IPS-18c (cell line): ENCODE measurements around the gene DLGAP1.
"Not testable (repeated sequence)": the region's sequence is repeated elsewhere in the genome, so short reads cannot be mapped to it uniquely, and the experiment has no call there.

ENCODE experiments used
- H3K4me3 ChIP-seq: 2 replicates; pipeline ENCODE4 v1.7.0; 2013; ENCODE audit warnings: low read depth, mild to moderate bottlenecking, low read length, moderate library complexity; ENCODE audit not compliant: insufficient read depth
- H3K9me3 ChIP-seq: one replicate; pipeline ENCODE4 v1.6.1; 2013; ENCODE audit warnings: mild to moderate bottlenecking, low read length, moderate library complexity; ENCODE audit not compliant: control insufficient read depth, insufficient read depth

DLGAP1 gene

GRCh38 chr18:3481696-3482210 is 973.4 kb downstream of the DLGAP1 start:
- Histone ChIP-seq H3K9me3 (no peaks in the 10 kb centered on the region), H3K4me3 (no peak overlapping the region)

DNA sequence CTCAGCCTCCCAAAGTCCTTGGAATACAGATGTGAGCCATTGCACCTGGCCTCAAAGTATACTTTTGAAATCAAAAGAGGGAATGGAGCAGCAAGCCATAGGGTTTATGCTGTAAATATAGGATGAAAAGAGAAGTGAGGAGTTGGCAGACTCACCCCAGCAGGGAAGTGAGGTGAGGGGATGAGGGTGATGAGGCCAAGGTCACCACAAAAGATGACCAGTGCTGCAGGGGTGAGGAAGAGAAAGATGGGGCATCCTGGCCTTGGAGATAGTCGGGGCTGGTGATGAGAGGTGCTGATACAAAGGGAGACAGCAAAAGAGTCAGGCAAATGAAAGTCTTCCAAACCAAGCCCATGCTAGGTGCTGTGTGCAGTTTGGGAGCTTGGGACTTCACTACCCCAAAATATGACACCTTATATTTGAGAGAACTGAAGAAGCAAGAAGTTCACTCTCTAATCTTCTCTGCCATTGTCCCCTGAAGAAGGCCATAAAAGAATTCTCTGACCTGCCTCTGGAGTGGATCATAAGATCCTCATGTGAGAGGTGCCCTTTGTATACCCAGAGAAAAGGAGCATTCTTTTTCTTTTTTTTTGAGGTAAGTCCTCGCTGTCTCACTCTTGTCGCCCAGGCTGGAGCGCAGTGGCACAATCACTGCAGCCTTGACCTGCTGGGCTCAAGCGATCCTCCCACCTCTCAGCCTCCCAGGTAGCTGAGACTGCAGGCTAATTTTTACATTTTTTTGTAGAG is 974.1 kb downstream of the DLGAP1 start:
- H3K4me3 ChIP-seq = no peak overlapping the region
- no peaks in the 10 kb centered on the region for H3K9me3 ChIP-seq

GRCh38 chr18:3479978-3480509 is 975.1 kb downstream of the DLGAP1 start:
- H3K4me3 ChIP-seq = no peak overlapping the region

GRCh38 chr18:3478262-3478978 is 976.7 kb downstream of the DLGAP1 start:
- Histone ChIP-seq H3K4me3 (no peak overlapping the region), H3K9me3 (peaks cover 4% of the 10 kb centered on the region)

More at GRCh38 chr18:3479978-3480509, 975.1 kb downstream of the DLGAP1 start:
- no peaks in the 10 kb centered on the region for H3K9me3 ChIP-seq

GRCh38 chr18:3472681-3473544 is 982.2 kb downstream of the DLGAP1 start:
- H3K4me3 ChIP-seq = no peak overlapping the region
- H3K9me3 ChIP-seq = peaks cover 4% of the 10 kb centered on the region

DNA sequence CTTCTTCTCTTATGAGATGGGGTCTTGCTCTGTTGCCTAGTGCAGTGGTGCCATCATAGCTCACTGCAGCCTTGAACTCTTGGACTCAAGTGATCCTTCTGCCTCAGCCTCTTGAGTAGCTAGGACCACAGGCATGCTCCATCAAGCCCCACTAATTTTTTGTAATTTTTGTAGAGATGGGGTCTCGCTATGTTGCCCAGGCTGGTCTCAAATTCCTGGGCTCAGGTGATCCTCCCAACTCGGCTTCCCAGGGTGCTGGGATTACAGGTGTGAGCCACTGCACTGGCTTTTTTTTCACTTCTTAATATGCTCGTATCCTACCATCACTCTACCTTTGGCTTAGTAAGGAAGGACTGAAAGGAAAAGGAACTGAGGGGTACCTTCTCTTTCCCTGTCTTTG is 983.0 kb downstream of the DLGAP1 start:
- H3K9me3 ChIP-seq, H3K4me3 ChIP-seq: not testable (repeated sequence)

DNA sequence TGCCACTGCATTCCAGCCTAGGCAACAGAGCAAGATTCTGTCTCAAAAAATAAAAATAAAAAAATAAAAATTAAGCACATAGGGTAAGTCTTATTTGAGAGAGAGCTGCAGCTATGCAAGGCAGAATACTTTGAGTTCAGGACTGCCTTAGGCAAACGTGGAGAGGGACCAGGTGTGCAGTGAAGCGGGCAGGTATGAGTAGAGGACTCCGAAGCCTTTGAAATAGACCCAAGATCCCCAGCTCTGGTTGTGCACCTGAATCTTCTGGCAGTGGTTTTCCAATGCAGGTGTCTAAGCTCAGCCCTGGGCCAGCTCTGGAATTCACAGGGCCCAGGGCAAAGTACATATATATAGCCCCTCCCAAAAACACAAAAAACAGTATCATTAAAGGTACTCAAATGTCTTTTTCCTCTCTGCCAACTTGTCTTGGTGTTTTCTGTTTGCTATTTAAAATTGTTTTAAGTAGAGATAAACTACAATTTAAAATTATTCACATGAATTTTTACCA is 983.9 kb downstream of the DLGAP1 start:
- H3K4me3 ChIP-seq = no peak overlapping the region

DNA sequence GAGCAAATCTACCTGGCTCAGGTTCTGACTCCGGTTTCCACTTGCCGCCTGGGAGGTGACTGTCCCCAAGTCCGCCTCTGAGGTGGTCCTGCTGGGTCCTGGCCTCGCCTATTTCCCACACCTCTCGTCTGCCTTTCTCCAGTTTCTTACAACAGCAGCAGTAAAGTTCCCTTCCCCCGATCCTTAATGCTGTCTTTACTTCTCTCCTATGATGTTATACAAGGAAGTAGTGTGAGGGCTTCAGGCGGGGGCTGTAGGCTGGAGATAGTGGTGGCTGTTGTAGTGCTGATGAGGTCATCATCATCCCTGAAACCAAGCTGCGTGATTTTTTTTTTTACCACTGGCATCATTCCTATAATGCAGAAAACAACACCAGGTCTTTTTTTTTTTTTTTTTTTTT is 986.3 kb downstream of the DLGAP1 start:
- peaks cover 2% of the 10 kb centered on the region for H3K9me3 ChIP-seq
- H3K4me3 ChIP-seq = no peak overlapping the region

More for the DNA sequence above, 983.9 kb downstream of the DLGAP1 start:
- H3K9me3 ChIP-seq = peaks cover 6% of the 10 kb centered on the region

DNA sequence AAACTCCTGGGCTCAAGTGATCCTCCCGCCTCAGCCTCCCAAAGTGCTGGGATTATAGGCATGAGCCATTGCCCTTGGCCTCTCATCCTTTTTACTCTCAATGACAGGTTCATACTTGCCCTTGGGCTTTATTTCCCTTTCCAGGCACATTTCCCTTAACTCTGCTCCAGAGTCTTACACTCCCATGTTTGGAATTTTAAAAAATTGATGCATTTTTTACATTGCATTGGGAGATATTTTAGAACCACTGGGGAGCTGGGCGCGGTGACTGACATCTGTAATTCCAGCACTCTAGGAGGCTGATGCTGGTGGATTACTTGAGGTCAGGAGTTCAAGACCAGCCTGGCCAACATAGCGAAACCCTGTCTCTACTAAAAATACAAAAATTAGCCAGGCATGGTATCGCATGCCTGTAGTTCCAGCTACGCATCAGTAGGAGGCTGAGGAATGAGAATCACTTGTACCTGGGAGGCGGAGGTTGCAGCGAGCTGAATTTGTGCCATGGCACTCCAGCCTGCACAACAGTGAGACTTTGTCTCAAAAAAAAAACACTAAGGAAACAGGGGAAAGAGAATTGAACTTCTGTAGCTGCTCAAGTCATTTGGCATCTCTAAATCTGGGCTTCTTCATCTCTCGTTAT is 986.9 kb downstream of the DLGAP1 start:
- Histone ChIP-seq H3K4me3 (no peak overlapping the region), H3K9me3 (peaks cover 2% of the 10 kb centered on the region)

GRCh38 chr18:3466872-3467271 is 988.2 kb downstream of the DLGAP1 start:
- Histone ChIP-seq H3K9me3 (peaks cover 2% of the 10 kb centered on the region), H3K4me3 (no peak overlapping the region)

GRCh38 chr18:3466045-3466444 is 989.1 kb downstream of the DLGAP1 start:
- H3K4me3 ChIP-seq = no peak overlapping the region

GRCh38 chr18:3463051-3463450 is 992.1 kb downstream of the DLGAP1 start:
- Histone ChIP-seq H3K9me3 (peaks cover 2% of the 10 kb centered on the region), H3K4me3 (no peak overlapping the region)

More at GRCh38 chr18:3466045-3466444, 989.1 kb downstream of the DLGAP1 start:
- peaks cover 2% of the 10 kb centered on the region for H3K9me3 ChIP-seq

- no peak overlapping the region for H3K4me3 ChIP-seq
These were observed 993.4 kb downstream of the DLGAP1 start for GRCh38 chr18:3461704-3462103.

DNA sequence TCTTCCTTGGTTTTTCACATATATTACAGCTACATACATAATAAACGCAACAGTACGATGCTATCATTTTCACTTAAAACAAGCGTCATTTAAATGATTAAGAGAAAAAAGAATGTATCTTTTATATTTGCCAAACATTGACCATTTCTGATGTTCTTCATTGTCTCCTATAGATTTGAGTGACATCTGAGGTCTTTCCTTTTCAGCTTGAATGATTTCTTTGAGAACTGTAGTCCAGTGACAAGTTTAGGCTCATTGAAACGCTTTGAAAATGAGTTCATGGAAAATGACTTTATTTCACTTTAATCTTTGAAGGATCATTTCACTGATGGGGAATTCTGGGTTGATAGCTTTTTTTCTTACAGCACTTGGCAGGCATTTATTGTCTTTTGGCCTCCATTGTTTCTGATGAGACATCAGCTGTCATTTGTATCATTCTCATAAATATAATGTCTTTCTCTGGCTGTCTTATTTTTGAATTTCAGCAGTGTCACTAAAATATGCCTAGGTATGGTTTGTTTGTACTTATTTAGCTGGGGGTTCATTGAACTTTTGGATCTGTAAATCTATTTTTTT is 994.2 kb downstream of the DLGAP1 start:
- no peaks in the 10 kb centered on the region for H3K9me3 ChIP-seq

More at GRCh38 chr18:3461704-3462103, 993.4 kb downstream of the DLGAP1 start:
- H3K9me3 ChIP-seq = no peaks in the 10 kb centered on the region

DNA sequence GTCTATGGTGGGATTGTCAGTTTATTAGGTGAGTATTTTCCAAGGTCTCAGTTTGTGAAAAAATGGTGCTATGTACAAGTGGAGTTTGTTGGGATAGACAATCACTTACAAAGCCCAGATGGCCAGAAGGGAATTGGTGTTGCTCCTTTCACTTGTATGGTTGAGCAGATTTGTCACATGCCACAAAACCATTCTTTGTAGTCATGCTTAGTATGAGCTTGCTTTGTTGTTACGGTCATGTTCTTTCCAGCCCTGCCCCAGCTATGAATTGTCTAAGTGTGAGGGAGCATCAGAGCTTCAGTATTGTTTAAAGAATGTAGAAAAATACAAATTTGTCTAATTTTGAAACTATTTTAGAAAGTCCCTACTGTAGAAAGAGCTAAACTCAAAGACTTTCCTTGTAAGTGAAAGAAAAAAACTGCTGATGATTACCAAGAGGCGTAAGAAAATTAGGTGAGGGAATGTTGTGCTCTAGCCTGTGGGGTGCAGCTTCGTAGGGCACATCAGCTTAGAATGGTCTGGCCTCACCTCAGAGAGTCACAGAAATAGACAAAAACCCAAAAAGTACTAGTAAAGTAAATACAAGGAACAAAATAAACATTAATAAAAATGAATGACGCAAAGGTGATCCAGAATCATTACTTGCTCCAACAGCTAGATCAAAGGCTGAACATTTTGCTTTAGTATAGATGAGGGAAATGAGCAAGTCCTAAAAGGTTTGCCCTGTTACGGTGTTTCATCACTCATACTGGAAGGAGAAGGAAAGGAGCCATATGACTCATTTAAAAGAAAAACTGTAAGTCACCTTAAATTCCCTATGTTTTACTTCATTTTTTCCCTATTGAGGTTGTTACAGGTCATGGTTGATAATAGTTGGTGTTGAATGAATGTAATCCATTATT is 995.9 kb downstream of the DLGAP1 start:
- no peak overlapping the region for H3K4me3 ChIP-seq

More for the DNA sequence above, 994.2 kb downstream of the DLGAP1 start:
- no peak overlapping the region for H3K4me3 ChIP-seq

More for the DNA sequence above, 995.9 kb downstream of the DLGAP1 start:
- no peaks in the 10 kb centered on the region for H3K9me3 ChIP-seq
